Measurements from ENCODE around the gene KIF20A. TPM values are rescaled to one million over a fixed set of nuclear protein-coding genes. Genes with fewer than 3 reads are reported as not detected.
A peak's percentile ranks its signal among the peaks of the same experiment; 100 is the strongest.

The KIF20A gene
- total RNA-seq, 1 donor from 2014 or later = 4.7 TPM

- peaks cover 13% of the 10 kb centered on the region for H3K4me1 Mint-ChIP-seq (ENCODE audit: low read depth, unreplicated experiment)
- TF ChIP-seq EZH2 (IDR thresholded peaks at IDR 0.05; ENCODE audit: insufficient read depth, low read length) = no peak
- TF ChIP-seq CTCF (IDR thresholded peaks at IDR 0.05; ENCODE audit: insufficient read depth, low read depth, low read length) = no peak
- H3K27ac Mint-ChIP-seq (ENCODE audit: unreplicated experiment) = no peak overlapping the region
- Histone ChIP-seq H4K20me1 (ENCODE audit: insufficient read depth, low read length) (no peaks in the 10 kb centered on the region), H3K9ac (ENCODE audit: low read length) (no peak overlapping the region), H3K4me3 (ENCODE audit: insufficient read depth, low read depth, low read length) (no peak overlapping the region), H3K9me3 (ENCODE audit: insufficient read depth, low read depth, low read length) (no peaks in the 10 kb centered on the region), H3K4me1 (ENCODE audit: insufficient read depth, low read length) (peaks cover 11% of the 10 kb centered on the region), H3K27ac (ENCODE audit: low read depth, low read length) (no peak overlapping the region), H3K36me3 (ENCODE audit: insufficient read depth, low read length) (no peaks in the 10 kb centered on the region), H3K79me2 (ENCODE audit: insufficient read depth, low read length) (no peaks in the 10 kb centered on the region), H2AFZ (ENCODE audit: low read depth, low read length) (no peak overlapping the region), H3K4me2 (ENCODE audit: low read length) (no peak overlapping the region), H3K27me3 (ENCODE audit: insufficient read depth, low read length) (no peaks in the 10 kb centered on the region)
- FAIRE-seq (no peak), DNase-seq (ENCODE audit: low read depth) (no peak)
- H3K36me3 Mint-ChIP-seq (ENCODE audit: low read depth, unreplicated experiment) = peaks cover 2% of the 10 kb centered on the region
- no peak overlapping the region for H3K4me3 Mint-ChIP-seq (ENCODE audit: unreplicated experiment)
- peaks cover 7% of the 10 kb centered on the region for H3K9me3 Mint-ChIP-seq (ENCODE audit: unreplicated experiment)
- peaks cover 2% of the 10 kb centered on the region for H3K27me3 Mint-ChIP-seq (ENCODE audit: low read depth, unreplicated experiment)
Measured at GRCh38 chr5:138226910-138227309, 48.0 kb downstream of the KIF20A start.

GRCh38 chr5:138229387-138229786, 50.5 kb downstream of the KIF20A start:
- peaks cover 7% of the 10 kb centered on the region for H3K9me3 Mint-ChIP-seq (ENCODE audit: unreplicated experiment)
- no peaks in the 10 kb centered on the region for H3K36me3 ChIP-seq (ENCODE audit: insufficient read depth, low read length)
- DNase-seq (ENCODE audit: low read depth) (no peak), FAIRE-seq (no peak)
- H3K79me2 ChIP-seq (ENCODE audit: insufficient read depth, low read length) = no peaks in the 10 kb centered on the region
- no peaks in the 10 kb centered on the region for H4K20me1 ChIP-seq (ENCODE audit: insufficient read depth, low read length)
- H3K27me3 Mint-ChIP-seq (ENCODE audit: low read depth, unreplicated experiment) = peaks cover under 1% of the 10 kb centered on the region
- no peak for TF ChIP-seq CTCF (IDR thresholded peaks at IDR 0.05; ENCODE audit: insufficient read depth, low read depth, low read length)
- TF ChIP-seq EZH2 (IDR thresholded peaks at IDR 0.05; ENCODE audit: insufficient read depth, low read length) = no peak
- H3K4me3 Mint-ChIP-seq (ENCODE audit: unreplicated experiment) = peak overlapping the region; percentile 50
- peaks cover 11% of the 10 kb centered on the region for H3K4me1 ChIP-seq (ENCODE audit: insufficient read depth, low read length)
- H3K4me1 Mint-ChIP-seq (ENCODE audit: low read depth, unreplicated experiment) = peaks cover 13% of the 10 kb centered on the region
- H3K9ac ChIP-seq (ENCODE audit: low read length) = no peak overlapping the region
- no peak overlapping the region for H3K27ac Mint-ChIP-seq (ENCODE audit: unreplicated experiment)
- H3K27me3 ChIP-seq (ENCODE audit: insufficient read depth, low read length) = no peaks in the 10 kb centered on the region
- H2AFZ ChIP-seq (ENCODE audit: low read depth, low read length) = no peak overlapping the region
- H3K4me2 ChIP-seq (ENCODE audit: low read length) = no peak overlapping the region
- H3K36me3 Mint-ChIP-seq (ENCODE audit: low read depth, unreplicated experiment) = peaks cover 2% of the 10 kb centered on the region
- no peak overlapping the region for H3K27ac ChIP-seq (ENCODE audit: low read depth, low read length)
- no peaks in the 10 kb centered on the region for H3K9me3 ChIP-seq (ENCODE audit: insufficient read depth, low read depth, low read length)
- no peak overlapping the region for H3K4me3 ChIP-seq (ENCODE audit: insufficient read depth, low read depth, low read length)

GRCh38 chr5:138230261-138230660, 51.3 kb downstream of the KIF20A start:
- DNase-seq (ENCODE audit: low read depth) (peak; percentile 26), FAIRE-seq (no peak)
- H3K9me3 ChIP-seq (ENCODE audit: insufficient read depth, low read depth, low read length) = no peaks in the 10 kb centered on the region
- no peak overlapping the region for H2AFZ ChIP-seq (ENCODE audit: low read depth, low read length)
- peaks cover 11% of the 10 kb centered on the region for H3K4me1 ChIP-seq (ENCODE audit: insufficient read depth, low read length)
- no peaks in the 10 kb centered on the region for H3K79me2 ChIP-seq (ENCODE audit: insufficient read depth, low read length)
- Mint-ChIP-seq H3K27me3 (ENCODE audit: low read depth, unreplicated experiment) (peaks cover 2% of the 10 kb centered on the region), H3K4me1 (ENCODE audit: low read depth, unreplicated experiment) (peaks cover 13% of the 10 kb centered on the region), H3K36me3 (ENCODE audit: low read depth, unreplicated experiment) (peaks cover 2% of the 10 kb centered on the region), H3K9me3 (ENCODE audit: unreplicated experiment) (peaks cover 9% of the 10 kb centered on the region), H3K4me3 (ENCODE audit: unreplicated experiment) (no peak overlapping the region), H3K27ac (ENCODE audit: unreplicated experiment) (peak overlapping the region; percentile 59)
- H3K4me3 ChIP-seq (ENCODE audit: insufficient read depth, low read depth, low read length) = no peak overlapping the region
- no peaks in the 10 kb centered on the region for H4K20me1 ChIP-seq (ENCODE audit: insufficient read depth, low read length)
- no peak for TF ChIP-seq EZH2 (IDR thresholded peaks at IDR 0.05; ENCODE audit: insufficient read depth, low read length)
- TF ChIP-seq CTCF (IDR thresholded peaks at IDR 0.05; ENCODE audit: insufficient read depth, low read depth, low read length) = no peak
- no peaks in the 10 kb centered on the region for H3K27me3 ChIP-seq (ENCODE audit: insufficient read depth, low read length)
- H3K36me3 ChIP-seq (ENCODE audit: insufficient read depth, low read length) = no peaks in the 10 kb centered on the region
- H3K9ac ChIP-seq (ENCODE audit: low read length) = no peak overlapping the region
- peak overlapping the region; percentile 47 for H3K4me2 ChIP-seq (ENCODE audit: low read length)
- no peak overlapping the region for H3K27ac ChIP-seq (ENCODE audit: low read depth, low read length)

Measured in astrocyte (in vitro differentiated cells and primary cell).